Activated naive CD4-positive, alpha-beta T cell treated with anti-CD3 and anti-CD28 coated beads, Interleukin-2, amount 50 U/mL, for 24 hours (primary cell): ENCODE data around the gene UTF1.
A peak's percentile ranks its signal among the peaks of the same experiment; 100 is the strongest.

Experiments used
- H3K27ac Mint-ChIP-seq: one replicate; pipeline ENCODE4 v1.8.0; 2021; ENCODE audit warnings: mild to moderate bottlenecking, mixed read lengths
- H3K27me3 Mint-ChIP-seq: one replicate; pipeline ENCODE4 v1.8.0; 2021; ENCODE audit warnings: mixed read lengths
- H3K36me3 Mint-ChIP-seq: one replicate; pipeline ENCODE4 v1.8.0; 2021; ENCODE audit warnings: mixed read lengths
- H3K4me1 Mint-ChIP-seq: one replicate; pipeline ENCODE4 v1.8.0; 2021; ENCODE audit warnings: mixed read lengths
- H3K4me3 Mint-ChIP-seq: one replicate; pipeline ENCODE4 v1.8.0; 2021; ENCODE audit warnings: mild to moderate bottlenecking, mixed read lengths
- H3K9me3 Mint-ChIP-seq: one replicate; pipeline ENCODE4 v1.8.0; 2021; ENCODE audit warnings: mixed read lengths

UTF1 gene

GRCh38 chr10:133267829-133268228, 37.8 kb downstream of the UTF1 start:
- no peak overlapping the region for H3K27ac Mint-ChIP-seq
- H3K4me3 Mint-ChIP-seq = no peak overlapping the region
- H3K4me1 Mint-ChIP-seq = peaks cover 24% of the 10 kb centered on the region
- no peaks in the 10 kb centered on the region for H3K9me3 Mint-ChIP-seq
- H3K27me3 Mint-ChIP-seq = no peaks in the 10 kb centered on the region
- H3K36me3 Mint-ChIP-seq = no peaks in the 10 kb centered on the region

- Mint-ChIP-seq H3K9me3 (no peaks in the 10 kb centered on the region), H3K4me1 (peaks cover 18% of the 10 kb centered on the region), H3K27me3 (no peaks in the 10 kb centered on the region), H3K27ac (no peak overlapping the region), H3K4me3 (no peak overlapping the region), H3K36me3 (no peaks in the 10 kb centered on the region)
These were observed 38.5 kb downstream of the UTF1 start for GRCh38 chr10:133268532-133268931.

GRCh38 chr10:133269367-133269766, 39.4 kb downstream of the UTF1 start:
- Mint-ChIP-seq H3K27me3 (no peaks in the 10 kb centered on the region), H3K9me3 (no peaks in the 10 kb centered on the region), H3K4me1 (peaks cover 10% of the 10 kb centered on the region), H3K4me3 (no peak overlapping the region), H3K27ac (no peak overlapping the region), H3K36me3 (no peaks in the 10 kb centered on the region)

- no peaks in the 10 kb centered on the region for H3K27me3 Mint-ChIP-seq
- H3K9me3 Mint-ChIP-seq = no peaks in the 10 kb centered on the region
- H3K27ac Mint-ChIP-seq = no peak overlapping the region
- H3K4me1 Mint-ChIP-seq = peaks cover 7% of the 10 kb centered on the region
- H3K36me3 Mint-ChIP-seq = no peaks in the 10 kb centered on the region
- no peak overlapping the region for H3K4me3 Mint-ChIP-seq
These were observed 40.2 kb downstream of the UTF1 start for GRCh38 chr10:133270204-133270603.

- no peaks in the 10 kb centered on the region for H3K27me3 Mint-ChIP-seq
- H3K27ac Mint-ChIP-seq = no peak overlapping the region
- no peaks in the 10 kb centered on the region for H3K9me3 Mint-ChIP-seq
- no peaks in the 10 kb centered on the region for H3K36me3 Mint-ChIP-seq
- peaks cover 9% of the 10 kb centered on the region for H3K4me1 Mint-ChIP-seq
- no peak overlapping the region for H3K4me3 Mint-ChIP-seq
These were observed 40.8 kb downstream of the UTF1 start for GRCh38 chr10:133270773-133271297.

- Mint-ChIP-seq H3K27me3 (no peaks in the 10 kb centered on the region), H3K4me1 (peaks cover 13% of the 10 kb centered on the region), H3K4me3 (no peak overlapping the region), H3K9me3 (no peaks in the 10 kb centered on the region), H3K36me3 (no peaks in the 10 kb centered on the region), H3K27ac (no peak overlapping the region)
These were observed 41.7 kb downstream of the UTF1 start for GRCh38 chr10:133271521-133272300.

GRCh38 chr10:133272301-133272963, 42.4 kb downstream of the UTF1 start:
- no peak overlapping the region for H3K27ac Mint-ChIP-seq
- no peaks in the 10 kb centered on the region for H3K36me3 Mint-ChIP-seq
- no peaks in the 10 kb centered on the region for H3K9me3 Mint-ChIP-seq
- no peak overlapping the region for H3K4me3 Mint-ChIP-seq
- peaks cover 13% of the 10 kb centered on the region for H3K4me1 Mint-ChIP-seq
- H3K27me3 Mint-ChIP-seq = no peaks in the 10 kb centered on the region

GRCh38 chr10:133272964-133273420, 43.0 kb downstream of the UTF1 start:
- H3K9me3 Mint-ChIP-seq = no peaks in the 10 kb centered on the region
- H3K4me1 Mint-ChIP-seq = peaks cover 18% of the 10 kb centered on the region
- H3K27ac Mint-ChIP-seq = no peak overlapping the region
- H3K4me3 Mint-ChIP-seq = no peak overlapping the region
- H3K36me3 Mint-ChIP-seq = no peaks in the 10 kb centered on the region
- H3K27me3 Mint-ChIP-seq = no peaks in the 10 kb centered on the region

GRCh38 chr10:133273534-133274143, 43.6 kb downstream of the UTF1 start:
- H3K36me3 Mint-ChIP-seq = no peaks in the 10 kb centered on the region
- H3K4me3 Mint-ChIP-seq = no peak overlapping the region
- H3K4me1 Mint-ChIP-seq = peaks cover 24% of the 10 kb centered on the region
- no peaks in the 10 kb centered on the region for H3K27me3 Mint-ChIP-seq
- H3K9me3 Mint-ChIP-seq = no peaks in the 10 kb centered on the region
- no peak overlapping the region for H3K27ac Mint-ChIP-seq

GRCh38 chr10:133274751-133275683, 45.0 kb downstream of the UTF1 start:
- Mint-ChIP-seq H3K9me3 (no peaks in the 10 kb centered on the region), H3K36me3 (no peaks in the 10 kb centered on the region), H3K27ac (peak overlapping the region; percentile 6), H3K4me3 (peak overlapping the region; percentile 86), H3K27me3 (no peaks in the 10 kb centered on the region), H3K4me1 (peaks cover 27% of the 10 kb centered on the region)

- no peaks in the 10 kb centered on the region for H3K27me3 Mint-ChIP-seq
- H3K27ac Mint-ChIP-seq = peak overlapping the region; percentile 6
- H3K36me3 Mint-ChIP-seq = no peaks in the 10 kb centered on the region
- H3K4me3 Mint-ChIP-seq = peak overlapping the region; percentile 86
- no peaks in the 10 kb centered on the region for H3K9me3 Mint-ChIP-seq
- H3K4me1 Mint-ChIP-seq = peaks cover 27% of the 10 kb centered on the region
These were observed 45.7 kb downstream of the UTF1 start for GRCh38 chr10:133275684-133276092.

- H3K4me1 Mint-ChIP-seq = peaks cover 27% of the 10 kb centered on the region
- peak overlapping the region; percentile 6 for H3K27ac Mint-ChIP-seq
- H3K27me3 Mint-ChIP-seq = no peaks in the 10 kb centered on the region
- H3K36me3 Mint-ChIP-seq = no peaks in the 10 kb centered on the region
- H3K4me3 Mint-ChIP-seq = peak overlapping the region; percentile 86
- no peaks in the 10 kb centered on the region for H3K9me3 Mint-ChIP-seq
These were observed 46.0 kb downstream of the UTF1 start for GRCh38 chr10:133276100-133276434.

- peaks cover 27% of the 10 kb centered on the region for H3K4me1 Mint-ChIP-seq
- peak within 1 kb of the TSS; percentile 6 for H3K27ac Mint-ChIP-seq
- H3K9me3 Mint-ChIP-seq = no peaks in the 10 kb centered on the region
These were observed 46.6 kb downstream of the UTF1 start, which contains the start of gene ADAM8 for GRCh38 chr10:133276435-133277201. TSS of gene ADAM8 (minus strand) at chr10:133276868. CDS start at chr10:133276817, 51 bp downstream.

GRCh38 chr10:133277277-133277992, 47.4 kb downstream of the UTF1 start:
- H3K4me1 Mint-ChIP-seq = peaks cover 27% of the 10 kb centered on the region
- H3K36me3 Mint-ChIP-seq = peaks cover 3% of the 10 kb centered on the region
- no peak overlapping the region for H3K27ac Mint-ChIP-seq
- no peaks in the 10 kb centered on the region for H3K9me3 Mint-ChIP-seq
- H3K4me3 Mint-ChIP-seq = peak overlapping the region; percentile 44
- H3K27me3 Mint-ChIP-seq = no peaks in the 10 kb centered on the region

More at GRCh38 chr10:133276435-133277201, 46.6 kb downstream of the UTF1 start, which contains the start of gene ADAM8:
- Mint-ChIP-seq H3K36me3 (no peaks in the 10 kb centered on the region), H3K27me3 (no peaks in the 10 kb centered on the region), H3K4me3 (peak within 1 kb of the TSS; percentile 86)
